ENCODE measurements around the gene EYS. TPM values are rescaled to one million over a fixed set of nuclear protein-coding genes. Genes with fewer than 3 reads are reported as not detected.

The EYS gene
- total RNA-seq, 2 experiments from 2014 or later = not detected

GRCh38 chr6:63899550-63899949, 1807.5 kb downstream of the EYS start:
- H3K9me3 ChIP-seq (ENCODE audit: control insufficient read depth in 1 of 2, insufficient read depth in 1 of 2, low read length in 2 of 2) = no peaks in the 10 kb centered on the region
- Mint-ChIP-seq H3K4me3 (no peak overlapping the region), H3K27ac (no peak overlapping the region), H3K4me1 (ENCODE audit: low read depth) (no peaks in the 10 kb centered on the region), H3K9me3 (no peaks in the 10 kb centered on the region), H3K27me3 (no peaks in the 10 kb centered on the region), H3K36me3 (ENCODE audit: low read depth) (no peaks in the 10 kb centered on the region)
- intact Hi-C loops (cut with DNase I, micrococcal nuclease) = no loop called here
- H3K4me1 ChIP-seq (ENCODE audit: insufficient read depth, low read length) = no peaks in the 10 kb centered on the region
- ChIA-PET CTCF (no interaction called here), POLR2A (no interaction called here)
- DNase-seq = no peak
- no peak overlapping the region for H3K4me3 ChIP-seq (ENCODE audit: low read length)
- TF ChIP-seq CTCF (IDR thresholded peaks at IDR 0.05) = no peak
- H3K27me3 ChIP-seq (ENCODE audit: control insufficient read depth in 1 of 2, insufficient read depth in 2 of 2, low read length in 2 of 2) = no peaks in the 10 kb centered on the region
- H3K36me3 ChIP-seq (ENCODE audit: insufficient read depth, low read length) = no peaks in the 10 kb centered on the region
- ATAC-seq (ENCODE audit: poor library complexity) = no peak
- no peak overlapping the region for H3K27ac ChIP-seq (ENCODE audit: low read depth in 1 of 2, low read length in 2 of 2)

GRCh38 chr6:63897952-63898351, 1809.1 kb downstream of the EYS start:
- ChIA-PET CTCF (no interaction called here), POLR2A (no interaction called here)
- no peaks in the 10 kb centered on the region for H3K9me3 Mint-ChIP-seq
- no peak for TF ChIP-seq CTCF (IDR thresholded peaks at IDR 0.05)
- no peak for DNase-seq
- no peak for ATAC-seq (ENCODE audit: poor library complexity)
- H3K27ac Mint-ChIP-seq = no peak overlapping the region
- no peaks in the 10 kb centered on the region for H3K9me3 ChIP-seq (ENCODE audit: control insufficient read depth in 1 of 2, insufficient read depth in 1 of 2, low read length in 2 of 2)
- H3K4me1 ChIP-seq (ENCODE audit: insufficient read depth, low read length) = no peaks in the 10 kb centered on the region
- no peaks in the 10 kb centered on the region for H3K27me3 Mint-ChIP-seq
- no peaks in the 10 kb centered on the region for H3K4me1 Mint-ChIP-seq (ENCODE audit: low read depth)
- no peak overlapping the region for H3K27ac ChIP-seq (ENCODE audit: low read depth in 1 of 2, low read length in 2 of 2)
- H3K4me3 ChIP-seq (ENCODE audit: low read length) = no peak overlapping the region
- no peaks in the 10 kb centered on the region for H3K27me3 ChIP-seq (ENCODE audit: control insufficient read depth in 1 of 2, insufficient read depth in 2 of 2, low read length in 2 of 2)
- H3K4me3 Mint-ChIP-seq = no peak overlapping the region
- intact Hi-C loops (cut with DNase I, micrococcal nuclease) = no loop called here
- no peaks in the 10 kb centered on the region for H3K36me3 Mint-ChIP-seq (ENCODE audit: low read depth)
- no peaks in the 10 kb centered on the region for H3K36me3 ChIP-seq (ENCODE audit: insufficient read depth, low read length)

- H3K4me3 ChIP-seq (ENCODE audit: low read length) = no peak overlapping the region
- intact Hi-C loops (cut with DNase I, micrococcal nuclease) = no loop called here
- H3K27ac Mint-ChIP-seq = no peak overlapping the region
- no peaks in the 10 kb centered on the region for H3K27me3 Mint-ChIP-seq
- no peaks in the 10 kb centered on the region for H3K27me3 ChIP-seq (ENCODE audit: control insufficient read depth in 1 of 2, insufficient read depth in 2 of 2, low read length in 2 of 2)
- H3K9me3 ChIP-seq (ENCODE audit: control insufficient read depth in 1 of 2, insufficient read depth in 1 of 2, low read length in 2 of 2) = no peaks in the 10 kb centered on the region
- ChIA-PET POLR2A (no interaction called here), CTCF (no interaction called here)
- no peak overlapping the region for H3K4me3 Mint-ChIP-seq
- H3K36me3 Mint-ChIP-seq (ENCODE audit: low read depth) = no peaks in the 10 kb centered on the region
- no peaks in the 10 kb centered on the region for H3K9me3 Mint-ChIP-seq
- no peak for TF ChIP-seq CTCF (IDR thresholded peaks at IDR 0.05)
- no peaks in the 10 kb centered on the region for H3K4me1 ChIP-seq (ENCODE audit: insufficient read depth, low read length)
- no peaks in the 10 kb centered on the region for H3K4me1 Mint-ChIP-seq (ENCODE audit: low read depth)
- DNase-seq (no peak), ATAC-seq (ENCODE audit: poor library complexity) (no peak)
- H3K36me3 ChIP-seq (ENCODE audit: insufficient read depth, low read length) = no peaks in the 10 kb centered on the region
- no peak overlapping the region for H3K27ac ChIP-seq (ENCODE audit: low read depth in 1 of 2, low read length in 2 of 2)
Measured at GRCh38 chr6:63897459-63897858, 1809.6 kb downstream of the EYS start.
